HepG2 (cell line): ENCODE results near the gene SH2D3A. TPM values are rescaled to one million over a fixed set of nuclear protein-coding genes. Genes with fewer than 3 reads are reported as not detected.

Experiments
- FOXJ3 ChIP-seq: sonication (generic); formaldehyde crosslinking; IDR thresholded peaks from 2 replicates; pipeline ENCODE4 v1.4.0; 2020; ENCODE audit warnings: missing genetic modification reagents, mild to moderate bottlenecking, borderline replicate concordance
- HDAC1 ChIP-seq: sonication (generic); formaldehyde crosslinking; IDR thresholded peaks from 2 replicates; pipeline ENCODE4 v1.5.1; 2020; ENCODE audit warnings: mild to moderate bottlenecking, missing genetic modification reagents
- HNRNPUL1 ChIP-seq: fragments of 200-400 bp; formaldehyde crosslinking; IDR thresholded peaks from 2 replicates; pipeline ENCODE4 v1.6.1; 2017; ENCODE audit warnings: low read depth, mild to moderate bottlenecking, low read length, moderate library complexity
- JARID2 ChIP-seq: sonication (generic); formaldehyde crosslinking; IDR thresholded peaks from 2 replicates; pipeline ENCODE4 v1.8.1; 2023; ENCODE audit warnings: missing genetic modification reagents, inconsistent platforms; ENCODE audit not compliant: insufficient replicate concordance
- LCORL ChIP-seq, 2 experiments: fragments of 450-650 bp in 1 of 2; sonication (generic) in 1 of 2; formaldehyde crosslinking in 1 of 2; IDR thresholded peaks; 2 replicates each; pipeline versions ENCODE4 v1.5.0 to v1.6.1; 2017 to 2020; ENCODE audit warnings: antibody characterized with exemption in 1 of 2, missing genetic modification reagents in 1 of 2
- MAF1 ChIP-seq: sonication (generic); formaldehyde crosslinking; IDR thresholded peaks from 2 replicates; pipeline ENCODE4 v1.5.0; 2020; ENCODE audit warnings: missing genetic modification reagents, borderline replicate concordance
- MLLT10 ChIP-seq: sonication (generic); formaldehyde crosslinking; IDR thresholded peaks from 2 replicates; pipeline ENCODE4 v1.4.0; 2020; ENCODE audit warnings: missing genetic modification reagents
- PITX1 ChIP-seq: sonication (generic); formaldehyde crosslinking; IDR thresholded peaks from 2 replicates; pipeline ENCODE4 v1.5.1; 2020; ENCODE audit warnings: mild to moderate bottlenecking, missing genetic modification reagents
- RBAK ChIP-seq: sonication (generic); formaldehyde crosslinking; IDR thresholded peaks from 2 replicates; pipeline ENCODE4 v1.5.1; 2020; ENCODE audit warnings: mild to moderate bottlenecking, missing genetic modification reagents
- ZNF546 ChIP-seq: sonication (generic); formaldehyde crosslinking; conservative IDR thresholded peaks from 2 replicates; pipeline ENCODE4 v1.8.1; 2023; ENCODE audit warnings: mild to moderate bottlenecking, missing genetic modification reagents
- ZNF577 ChIP-seq: sonication (generic); formaldehyde crosslinking; IDR thresholded peaks from 2 replicates; pipeline ENCODE4 v1.4.0; 2020; ENCODE audit warnings: mild to moderate bottlenecking, low read depth, missing genetic modification reagents, borderline replicate concordance
- ZNF615 ChIP-seq: sonication (generic); formaldehyde crosslinking; IDR thresholded peaks from 2 replicates; pipeline ENCODE4 v1.5.0; 2020; ENCODE audit warnings: mild to moderate bottlenecking, missing genetic modification reagents, borderline replicate concordance
- polyA plus RNA-seq, 8 experiments: library from polyadenylated mRNA; depleted of rRNA in 3 of 8; stranded (reverse) in 7 of 8; unstranded in 1 of 8; fragments of >200 nt; fragmentation: Illumina TruSeq in 4 of 8; extraction: Trizol in 4 of 8; gene quantifications; 2 replicates each; pipeline versions ENCODE4 v1.2.1 to v1.2.3, GENCODE V29; 2011 to 2016; ENCODE audit warnings: low read depth in 4 of 8, missing spikeins in 1 of 8, mixed read lengths in 1 of 8; ENCODE audit not compliant: insufficient read depth in 1 of 8
- total RNA-seq, 5 experiments: library from RNA; depleted of rRNA; stranded (reverse); fragments of >200 nt; fragmentation: Illumina TruSeq; extraction: Trizol; gene quantifications; 2 replicates each; pipeline ENCODE4 v1.2.3, GENCODE V29; 2016; ENCODE audit warnings: low read depth in 1 of 5
- TF ChIP-seq, protein P1 (sequence below): sonication (generic); formaldehyde crosslinking; IDR thresholded peaks from 2 replicates; pipeline ENCODE4 v1.4.0; 2020; ENCODE audit warnings: missing genetic modification reagents
- TF ChIP-seq, protein P2 (sequence below): sonication (generic); formaldehyde crosslinking; IDR thresholded peaks from 2 replicates; pipeline ENCODE4 v1.4.0; 2020; ENCODE audit warnings: missing genetic modification reagents, low read depth, mild to moderate bottlenecking, borderline replicate concordance

Gene SH2D3A
- total and polyA plus RNA-seq, 2 of the 13 experiments (the other 11 are each of a cell fraction or from before 2014, with no cell fraction given) = 1.0 to 2.2 TPM

DNA sequence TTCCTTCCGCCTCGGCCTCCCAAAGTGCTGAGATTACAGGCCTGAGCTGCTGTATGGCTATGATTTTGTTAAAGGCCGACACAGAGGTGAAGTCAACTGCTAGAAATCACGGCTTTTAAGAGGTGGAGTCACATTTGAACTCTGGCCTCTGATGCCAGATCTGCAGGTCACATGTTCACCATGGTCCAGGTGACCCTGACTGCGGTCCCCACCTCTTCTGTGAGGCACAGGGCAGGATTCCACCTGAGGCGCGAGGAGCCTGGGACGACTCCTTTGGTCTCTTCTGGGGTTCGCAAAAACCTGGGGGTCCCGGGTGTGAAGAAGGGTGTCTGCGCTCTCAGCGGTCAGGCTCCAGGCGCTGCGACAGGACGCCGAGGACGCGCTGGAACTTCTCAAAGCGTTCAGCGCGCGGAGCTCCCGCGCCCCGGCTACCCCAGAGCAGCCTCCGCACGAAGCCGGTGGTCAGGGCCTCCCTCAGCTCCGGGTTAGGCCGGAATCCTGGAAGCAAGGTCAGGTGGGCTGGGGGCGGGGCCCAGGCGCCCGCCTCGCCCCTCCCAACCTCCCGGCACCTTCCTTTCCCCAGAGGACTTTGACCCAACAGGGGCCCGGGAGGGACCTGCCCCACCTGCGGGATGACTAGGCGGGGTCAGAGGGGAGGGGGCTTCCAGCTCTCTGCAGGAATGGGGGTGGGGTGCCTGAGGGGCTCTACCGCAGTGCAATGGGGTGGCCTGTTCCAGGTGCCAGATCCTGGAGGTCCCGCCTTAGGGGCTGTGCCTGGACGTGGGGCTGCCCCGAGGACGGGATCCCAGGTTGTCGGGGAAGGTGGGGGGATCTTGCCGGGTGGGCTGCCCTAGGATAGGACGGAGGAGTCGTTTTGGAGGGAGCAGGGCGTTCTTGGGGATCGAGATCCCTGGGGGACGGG, 14.7 kb downstream of the SH2D3A start (continued):
- TF ChIP-seq, protein P1, sequence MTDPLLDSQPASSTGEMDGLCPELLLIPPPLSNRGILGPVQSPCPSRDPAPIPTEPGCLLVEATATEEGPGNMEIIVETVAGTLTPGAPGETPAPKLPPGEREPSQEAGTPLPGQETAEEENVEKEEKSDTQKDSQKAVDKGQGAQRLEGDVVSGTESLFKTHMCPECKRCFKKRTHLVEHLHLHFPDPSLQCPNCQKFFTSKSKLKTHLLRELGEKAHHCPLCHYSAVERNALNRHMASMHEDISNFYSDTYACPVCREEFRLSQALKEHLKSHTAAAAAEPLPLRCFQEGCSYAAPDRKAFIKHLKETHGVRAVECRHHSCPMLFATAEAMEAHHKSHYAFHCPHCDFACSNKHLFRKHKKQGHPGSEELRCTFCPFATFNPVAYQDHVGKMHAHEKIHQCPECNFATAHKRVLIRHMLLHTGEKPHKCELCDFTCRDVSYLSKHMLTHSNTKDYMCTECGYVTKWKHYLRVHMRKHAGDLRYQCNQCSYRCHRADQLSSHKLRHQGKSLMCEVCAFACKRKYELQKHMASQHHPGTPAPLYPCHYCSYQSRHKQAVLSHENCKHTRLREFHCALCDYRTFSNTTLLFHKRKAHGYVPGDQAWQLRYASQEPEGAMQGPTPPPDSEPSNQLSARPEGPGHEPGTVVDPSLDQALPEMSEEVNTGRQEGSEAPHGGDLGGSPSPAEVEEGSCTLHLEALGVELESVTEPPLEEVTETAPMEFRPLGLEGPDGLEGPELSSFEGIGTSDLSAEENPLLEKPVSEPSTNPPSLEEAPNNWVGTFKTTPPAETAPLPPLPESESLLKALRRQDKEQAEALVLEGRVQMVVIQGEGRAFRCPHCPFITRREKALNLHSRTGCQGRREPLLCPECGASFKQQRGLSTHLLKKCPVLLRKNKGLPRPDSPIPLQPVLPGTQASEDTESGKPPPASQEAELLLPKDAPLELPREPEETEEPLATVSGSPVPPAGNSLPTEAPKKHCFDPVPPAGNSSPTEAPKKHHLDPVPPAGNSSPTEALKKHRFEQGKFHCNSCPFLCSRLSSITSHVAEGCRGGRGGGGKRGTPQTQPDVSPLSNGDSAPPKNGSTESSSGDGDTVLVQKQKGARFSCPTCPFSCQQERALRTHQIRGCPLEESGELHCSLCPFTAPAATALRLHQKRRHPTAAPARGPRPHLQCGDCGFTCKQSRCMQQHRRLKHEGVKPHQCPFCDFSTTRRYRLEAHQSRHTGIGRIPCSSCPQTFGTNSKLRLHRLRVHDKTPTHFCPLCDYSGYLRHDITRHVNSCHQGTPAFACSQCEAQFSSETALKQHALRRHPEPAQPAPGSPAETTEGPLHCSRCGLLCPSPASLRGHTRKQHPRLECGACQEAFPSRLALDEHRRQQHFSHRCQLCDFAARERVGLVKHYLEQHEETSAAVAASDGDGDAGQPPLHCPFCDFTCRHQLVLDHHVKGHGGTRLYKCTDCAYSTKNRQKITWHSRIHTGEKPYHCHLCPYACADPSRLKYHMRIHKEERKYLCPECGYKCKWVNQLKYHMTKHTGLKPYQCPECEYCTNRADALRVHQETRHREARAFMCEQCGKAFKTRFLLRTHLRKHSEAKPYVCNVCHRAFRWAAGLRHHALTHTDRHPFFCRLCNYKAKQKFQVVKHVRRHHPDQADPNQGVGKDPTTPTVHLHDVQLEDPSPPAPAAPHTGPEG (CRISPR knock-in tag) = no peak; the same call in 1 of the 2 replicates
- peak; percentile 55; the same call in 1 of the 2 replicates for TF ChIP-seq FOXJ3 (CRISPR knock-in tag)
- no peak for TF ChIP-seq LCORL (IDR thresholded peaks at IDR 0.05)
- TF ChIP-seq LCORL (CRISPR knock-in tag; IDR thresholded peaks at IDR 0.05) = peak; percentile 13; the same call in 1 of the 2 replicates
- no peak for TF ChIP-seq MAF1 (CRISPR knock-in tag)
- peak; percentile 71 for TF ChIP-seq HDAC1 (CRISPR knock-in tag)
- TF ChIP-seq MLLT10 (CRISPR knock-in tag) = no peak
- TF ChIP-seq JARID2 (CRISPR knock-in tag) = no peak
- no peak for TF ChIP-seq HNRNPUL1
- 0 out of 2 replicates have a peak, but pooled peaks have one; percentile 17 for TF ChIP-seq ZNF546 (CRISPR knock-in tag)
- TF ChIP-seq PITX1 = peak; percentile 44; the same call in 1 of the 2 replicates
- TF ChIP-seq, protein P2, sequence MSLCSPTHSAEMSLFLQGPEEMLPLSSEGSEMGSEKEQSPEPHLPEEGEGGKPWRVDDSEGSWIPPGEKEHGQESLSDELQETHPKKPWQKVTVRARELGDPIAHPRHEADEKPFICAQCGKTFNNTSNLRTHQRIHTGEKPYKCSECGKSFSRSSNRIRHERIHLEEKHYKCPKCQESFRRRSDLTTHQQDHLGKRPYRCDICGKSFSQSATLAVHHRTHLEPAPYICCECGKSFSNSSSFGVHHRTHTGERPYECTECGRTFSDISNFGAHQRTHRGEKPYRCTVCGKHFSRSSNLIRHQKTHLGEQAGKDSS (CRISPR knock-in tag) = 0 out of 2 replicates have a peak, but pooled peaks have one; percentile 65
- TF ChIP-seq RBAK (CRISPR knock-in tag) = no peak
- TF ChIP-seq ZNF577 = no peak
- TF ChIP-seq ZNF615 (CRISPR knock-in tag) = no peak
